ENCODE measurements around the gene RNF212. TPM values are rescaled to one million over a fixed set of nuclear protein-coding genes. Genes with fewer than 3 reads are reported as not detected.

Gene RNF212
- total and polyA plus RNA-seq, 2 of the 13 experiments (the other 11 are each of a cell fraction or from before 2014, with no cell fraction given): not detected

- TF ChIP-seq AKNA (CRISPR knock-in tag; IDR thresholded peaks at IDR 0.05; ENCODE audit: borderline replicate concordance): no peak
- TF ChIP-seq ZBTB8A (CRISPR knock-in tag; IDR thresholded peaks at IDR 0.05; ENCODE audit: borderline replicate concordance, low read depth): no peak
- TF ChIP-seq JUND (CRISPR knock-in tag; IDR thresholded peaks at IDR 0.05): no peak
- TF ChIP-seq ZNF530 (CRISPR knock-in tag; IDR thresholded peaks at IDR 0.05; ENCODE audit: low read depth): no peak
Measured at GRCh38 chr4:1094336-1094690, 19.1 kb downstream of the RNF212 start (continued).

- Histone ChIP-seq H3K79me2 (ENCODE audit: insufficient read depth, low read length) (no peaks in the 10 kb centered on the region), H3K9me3 (ENCODE audit: low read length) (peaks cover 9% of the 10 kb centered on the region; the same call in 1 of the 2 replicates), H3K4me2 (ENCODE audit: low read depth, low read length) (no peak overlapping the region), H4K20me1 (ENCODE audit: insufficient read depth, low read length) (no peaks in the 10 kb centered on the region), H3K27ac (ENCODE audit: extremely low read length, insufficient read depth, low read length) (no peak overlapping the region), H3K9ac (ENCODE audit: insufficient read depth, low read depth, low read length) (no peak overlapping the region), H2AFZ (ENCODE audit: low read length) (no peak overlapping the region), H3K27me3 (ENCODE audit: control insufficient read depth in 1 of 2, insufficient read depth in 2 of 2, low read length in 2 of 2) (peaks cover 7 to 38% of the 10 kb centered on the region in 2 experiments; a peak in 4 of 5 replicates), H3K4me3 (replicated peaks in 1 of 3; ENCODE audit: insufficient read depth in 1 of 3, low read depth in 2 of 3, low read length in 3 of 3) (no peak overlapping the region), H3K4me1 (ENCODE audit: insufficient read depth, low read length) (no peaks in the 10 kb centered on the region), H3K36me3 (replicated peaks in 1 of 2; ENCODE audit: control insufficient read depth in 1 of 2, insufficient read depth in 2 of 2, low read length in 2 of 2) (no peaks in the 10 kb centered on the region)
- no peak for DNase-seq (ENCODE audit: low spot score)
- ATAC-seq: no peak
- POLR2A ChIA-PET: no interaction called here
- intact Hi-C loops (cut with micrococcal nuclease; ENCODE audit: unreplicated experiment): no loop called here
- in situ Hi-C loops (cut with HindIII; ENCODE audit: extremely low pct_ligation_motif_present, low pct_unique_long_range_greater_than_20kb): no loop called here
- TF ChIP-seq MIER2 (CRISPR knock-in tag; IDR thresholded peaks at IDR 0.05): no peak
- no peak for TF ChIP-seq ZNF7 (CRISPR knock-in tag; IDR thresholded peaks at IDR 0.05)
- TF ChIP-seq BCL3 (CRISPR knock-in tag; IDR thresholded peaks at IDR 0.05): no peak
- TF ChIP-seq EHMT2 (IDR thresholded peaks at IDR 0.05; ENCODE audit: borderline replicate concordance, low read depth, low read length): no peak
- no peak for TF ChIP-seq PHB2 (IDR thresholded peaks at IDR 0.05; ENCODE audit: partially characterized antibody)
- no peak for TF ChIP-seq ZNF205 (CRISPR knock-in tag; IDR thresholded peaks at IDR 0.05)
- no peak for TF ChIP-seq GMEB1 (CRISPR knock-in tag; IDR thresholded peaks at IDR 0.05; ENCODE audit: borderline replicate concordance)
- TF ChIP-seq ZFP36 (IDR thresholded peaks at IDR 0.05; ENCODE audit: borderline replicate concordance, low read depth, low read length, partially characterized antibody): no peak
- WGBS (ENCODE audit: low lambda C conversion rate): 33% methylated on average over 16 of the region's 22 CpGs
- CTCF ChIA-PET (ENCODE audit: low intra/inter-chr PET ratio, low total read pairs): no interaction called here
- BruUV-seq (replicated peaks): no TSS peak
- no peak for FAIRE-seq
Measured at GRCh38 chr4:1093391-1094335, 19.7 kb downstream of the RNF212 start.

All from HepG2 (cell line).